ENCODE results near the gene G6PD.

Gene G6PD

DNA sequence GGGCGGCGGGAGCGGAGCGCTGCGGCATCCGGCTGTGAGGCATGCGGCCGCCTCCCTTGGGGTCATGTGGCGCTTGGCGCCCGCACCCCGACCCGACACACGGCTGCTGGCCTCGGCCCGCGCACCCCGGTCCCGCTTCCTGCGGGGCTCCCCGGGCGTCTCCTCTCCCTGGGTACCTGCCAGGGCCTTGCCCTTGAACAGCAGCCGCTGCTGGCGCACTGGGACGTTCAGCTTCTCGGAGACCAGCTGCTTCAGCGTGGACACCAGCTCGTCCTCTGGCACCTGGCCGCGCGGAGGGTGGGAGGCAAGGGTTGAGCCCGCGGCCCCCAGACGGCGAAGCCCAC, 60.6 kb downstream of the G6PD start:
- peak; percentile 75 for DNase-seq

DNA sequence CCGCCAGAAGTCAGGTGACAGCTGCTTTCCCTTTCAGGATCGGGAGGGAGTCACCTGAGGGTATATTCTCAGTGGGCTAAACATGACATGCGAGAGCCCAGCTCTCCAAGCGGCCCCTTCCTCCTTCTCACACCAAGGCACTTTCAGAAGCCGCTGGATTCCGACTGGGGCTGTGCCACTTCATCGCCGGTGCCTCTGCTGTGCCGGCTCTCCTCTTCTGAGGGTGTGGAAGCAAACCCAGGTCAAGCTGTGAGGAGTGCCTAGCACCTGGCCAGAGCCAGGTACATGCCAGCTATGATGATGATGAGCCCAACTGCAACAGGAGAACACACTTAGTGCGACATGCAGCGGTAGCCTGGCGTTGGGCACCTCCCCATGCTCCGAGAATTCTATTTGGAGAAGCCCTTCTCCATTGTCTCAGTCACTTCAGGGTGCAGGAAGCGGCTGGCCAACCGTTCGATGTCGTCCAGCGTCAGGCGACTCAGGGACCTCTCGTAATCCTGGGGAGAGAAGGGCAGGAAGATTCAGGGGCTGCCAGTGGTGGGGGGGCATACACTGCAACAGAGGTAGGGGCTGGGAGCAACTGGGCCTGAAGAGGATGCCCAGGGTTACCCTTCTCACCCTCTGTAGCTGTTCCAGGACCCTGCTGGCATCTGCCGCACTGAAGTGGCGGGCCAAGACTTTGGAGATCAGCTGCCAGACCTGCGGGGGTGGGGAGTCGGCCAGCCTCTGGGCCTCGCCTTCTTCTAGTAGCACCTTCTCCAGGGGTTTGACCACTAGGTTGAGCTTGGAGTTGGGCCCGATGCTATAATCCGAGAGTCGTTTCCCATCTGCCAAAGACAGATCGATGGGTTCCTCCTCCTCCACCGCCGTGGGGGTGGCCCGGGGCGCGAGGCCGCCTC, 61.2 kb downstream of the G6PD start:
- no peak for DNase-seq

GRCh38 chrX:154484255-154485149, 62.1 kb downstream of the G6PD start:
- DNase-seq = no peak

- no peak for DNase-seq
Measured at GRCh38 chrX:154483325-154483724, 63.3 kb downstream of the G6PD start.

GRCh38 chrX:154482786-154483185, 63.9 kb downstream of the G6PD start:
- no peak for DNase-seq

GRCh38 chrX:154481911-154482601, 64.6 kb downstream of the G6PD start:
- DNase-seq = no peak

Data from activated effector memory CD4-positive, alpha-beta T cell treated with anti-CD3 and anti-CD28 coated beads, Interleukin-2, amount 50 U/mL, for 16 hours (primary cell).